ENCODE data around the gene NUTM2E.
"Not testable (repeated sequence)": the region's sequence is repeated elsewhere in the genome, so short reads cannot be mapped to it uniquely, and the experiment has no call there.

Gene NUTM2E

GRCh38 chr10:79866903-79867551 lies 40.5 kb downstream of the NUTM2E start:
- not testable (repeated sequence) for DNase-seq

- DNase-seq: not testable (repeated sequence)
These were observed 41.5 kb downstream of the NUTM2E start for GRCh38 chr10:79868023-79868422.

- DNase-seq: not testable (repeated sequence)
These were observed 43.0 kb downstream of the NUTM2E start for GRCh38 chr10:79869439-79870097.

- not testable (repeated sequence) for DNase-seq
These were observed 45.2 kb downstream of the NUTM2E start for GRCh38 chr10:79871729-79872128.
